Activated CD8-positive, alpha-beta T cell treated with anti-CD3 and anti-CD28 coated beads, Interleukin-2, amount 10 ng/mL, durations not matched to agents 7 days and 5 days (primary cell): ENCODE data around the gene PLA2G4B. TPM values are rescaled to one million over a fixed set of nuclear protein-coding genes. Genes with fewer than 3 reads are reported as not detected.
"Not testable (repeated sequence)": the region's sequence is repeated elsewhere in the genome, so short reads cannot be mapped to it uniquely, and the experiment has no call there.

Source experiments
- ATAC-seq: fragments of 150-1000 bp; cut with Tn5 transposase; one replicate; pipeline ENCODE4 v1.10.0; 2021; ENCODE audit warnings: moderate library complexity
- CTCF ChIA-PET: fragments of 350-600 bp; sonication (Branson Sonifier 250); formaldehyde crosslinking; loops from one replicate; lab custom pipeline; 2021; ENCODE audit warnings: antibody characterized with exemption; lab: Charles Lee
- POLR2A ChIA-PET: fragments of 350-600 bp; sonication (Branson Sonifier 250); formaldehyde crosslinking; loops from one replicate; lab custom pipeline; 2021; ENCODE audit warnings: antibody characterized with exemption; lab: Charles Lee
- DNase-seq: peaks from one replicate; pipeline ENCODE4 v3.0.0-alpha.2; 2020
- H3K27ac Mint-ChIP-seq: one replicate; pipeline ENCODE4 v1.8.0; 2021; ENCODE audit warnings: mild to moderate bottlenecking, mixed read lengths
- H3K27me3 Mint-ChIP-seq: one replicate; pipeline ENCODE4 v1.8.0; 2021; ENCODE audit warnings: low read depth, mixed read lengths
- H3K36me3 Mint-ChIP-seq: one replicate; pipeline ENCODE4 v1.8.0; 2021; ENCODE audit warnings: low read depth, mixed read lengths
- H3K4me1 Mint-ChIP-seq: one replicate; pipeline ENCODE4 v1.8.0; 2021; ENCODE audit warnings: low read depth, mixed read lengths
- H3K4me3 Mint-ChIP-seq: one replicate; pipeline ENCODE4 v1.8.0; 2021; ENCODE audit warnings: mild to moderate bottlenecking, mixed read lengths
- H3K9me3 Mint-ChIP-seq: one replicate; pipeline ENCODE4 v1.8.0; 2022; ENCODE audit warnings: mixed read lengths; ENCODE audit not compliant: insufficient read depth
- total RNA-seq, 2 experiments: library from RNA; stranded (reverse); gene quantifications; one replicate each; pipeline ENCODE4 v1.2.3, GENCODE V29; 2021

PLA2G4B gene
- total RNA-seq, 2 experiments from 2014 or later: 8.9 to 13.1 TPM

DNA sequence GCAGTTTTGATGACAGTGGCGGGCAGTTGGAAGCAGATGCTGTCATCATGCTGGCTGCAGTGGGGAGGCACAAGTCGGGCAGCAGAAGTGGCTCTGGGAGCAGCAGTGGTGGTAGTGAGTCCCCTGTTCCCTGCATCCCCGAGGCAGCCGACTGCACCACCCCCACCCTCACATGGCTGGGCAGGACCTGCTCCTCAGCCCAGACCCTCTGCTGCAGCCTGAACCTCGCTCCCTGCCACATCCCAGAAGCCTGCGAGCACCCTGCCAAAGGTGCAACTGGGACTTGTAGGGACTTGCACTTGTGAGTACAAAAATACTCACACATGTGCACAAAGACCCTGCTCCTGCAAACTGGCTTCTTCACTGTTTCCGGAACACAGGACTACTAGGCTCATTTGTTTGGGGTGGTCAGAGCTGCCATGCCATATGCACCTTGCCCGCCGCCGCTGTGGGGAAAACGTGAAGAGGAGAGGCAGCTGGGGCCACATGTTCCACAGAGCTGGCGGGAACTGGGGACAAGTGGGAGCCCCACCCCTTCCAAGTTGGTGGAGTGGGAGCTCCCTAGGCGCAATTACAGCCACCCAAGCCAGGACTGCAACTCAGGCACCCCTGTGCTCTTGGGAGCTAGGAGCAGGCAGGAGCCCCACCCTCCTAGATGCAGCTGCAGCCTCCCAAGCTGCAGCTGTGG lies 8.5 kb upstream of the PLA2G4B start:
- CTCF ChIA-PET: interaction anchor here (4.3 kb wide), 1 partner anchor 56 kb away, joined by 36 read pairs; the partner anchor contains the start of gene MAPKBP1
- no peak for ATAC-seq
- Mint-ChIP-seq H3K4me1 (peaks cover 65% of the 10 kb centered on the region), H3K9me3 (no peaks in the 10 kb centered on the region), H3K27me3 (no peaks in the 10 kb centered on the region), H3K27ac (peak overlapping the region; percentile 35), H3K4me3 (no peak overlapping the region), H3K36me3 (peaks cover 20% of the 10 kb centered on the region)
- DNase-seq: no peak
- POLR2A ChIA-PET: interaction anchor here (1.7 kb wide), 1 partner anchor 16 kb away, joined by 5 read pairs; no protein-coding TSS in a partner anchor

- H3K27ac Mint-ChIP-seq: peak overlapping the region; percentile 77
- ChIA-PET POLR2A (interaction anchor here (1.1 to 1.7 kb wide), 2 partner anchors 15 to 57 kb away, joined by 3 to 5 read pairs; partner anchors contain the start of gene MAPKBP1), CTCF (interaction anchor here (1.1 to 4.3 kb wide), 8 partner anchors 20 to 106 kb away, joined by 3 to 36 read pairs (median 5); partner anchors contain the start of gene MAPKBP1)
- not testable (repeated sequence) for H3K27me3 Mint-ChIP-seq, H3K9me3 Mint-ChIP-seq
- H3K4me1 Mint-ChIP-seq: peaks cover 72% of the 10 kb centered on the region
- peak; percentile 48 for ATAC-seq
- H3K4me3 Mint-ChIP-seq: peak overlapping the region; percentile 30
- peak; percentile 90 for DNase-seq
- H3K36me3 Mint-ChIP-seq: peaks cover 20% of the 10 kb centered on the region
These were observed 7.4 kb upstream of the PLA2G4B start for GRCh38 chr15:41831291-41831690.

DNA sequence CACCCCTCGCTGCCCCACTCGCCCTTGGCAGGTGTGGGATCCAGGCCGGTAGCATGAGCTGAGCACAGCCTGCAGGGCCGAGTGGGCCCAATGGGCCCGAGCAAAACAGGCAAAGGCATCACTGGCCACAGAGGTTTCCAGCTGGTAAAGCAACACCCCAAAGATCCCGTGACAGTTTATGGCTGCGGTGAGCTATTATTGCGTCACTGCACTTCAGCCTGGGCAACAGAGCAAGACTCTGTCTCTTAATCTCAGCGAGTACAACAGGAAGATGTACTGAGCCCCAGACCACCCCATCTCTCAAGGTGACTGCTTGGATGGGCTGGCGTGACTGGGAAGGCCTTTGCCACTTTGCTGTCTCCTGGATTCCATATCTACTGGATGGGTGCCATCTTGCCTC lies 6.4 kb upstream of the PLA2G4B start:
- H3K27me3 Mint-ChIP-seq: no peaks in the 10 kb centered on the region
- H3K9me3 Mint-ChIP-seq: no peaks in the 10 kb centered on the region
- ChIA-PET CTCF (interaction anchor here (1.1 to 4.3 kb wide), 9 partner anchors 21 to 105 kb away, joined by 3 to 36 read pairs (median 5); partner anchors contain the start of gene MAPKBP1), POLR2A (interaction anchor here (0.7 to 1.7 kb wide), 2 partner anchors 14 to 30 kb away, joined by 3 to 5 read pairs; no protein-coding TSS in a partner anchor)
- no peak for ATAC-seq
- H3K36me3 Mint-ChIP-seq: peaks cover 21% of the 10 kb centered on the region
- no peak for DNase-seq
- H3K4me3 Mint-ChIP-seq: no peak overlapping the region
- peak overlapping the region; percentile 77 for H3K27ac Mint-ChIP-seq
- H3K4me1 Mint-ChIP-seq: peaks cover 68% of the 10 kb centered on the region

- no peak overlapping the region for H3K4me3 Mint-ChIP-seq
- ATAC-seq (no peak), DNase-seq (no peak)
- CTCF ChIA-PET: interaction anchor here (1.3 to 4.3 kb wide), 4 partner anchors 59 to 104 kb away, joined by 3 to 36 read pairs (median 4); partner anchors contain the start of gene MAPKBP1
- H3K4me1 Mint-ChIP-seq: peaks cover 64% of the 10 kb centered on the region
- peaks cover 21% of the 10 kb centered on the region for H3K36me3 Mint-ChIP-seq
- no peaks in the 10 kb centered on the region for H3K27me3 Mint-ChIP-seq
- POLR2A ChIA-PET: no interaction called here
- no peak overlapping the region for H3K27ac Mint-ChIP-seq
- H3K9me3 Mint-ChIP-seq: no peaks in the 10 kb centered on the region
These were observed 5.8 kb upstream of the PLA2G4B start for GRCh38 chr15:41832875-41833274.

- no peak overlapping the region for H3K27ac Mint-ChIP-seq
- peaks cover 58% of the 10 kb centered on the region for H3K4me1 Mint-ChIP-seq
- ATAC-seq (no peak), DNase-seq (no peak)
- no peaks in the 10 kb centered on the region for H3K27me3 Mint-ChIP-seq
- ChIA-PET POLR2A (no interaction called here), CTCF (interaction anchor here (4.3 kb wide), 1 partner anchor 60 kb away, joined by 36 read pairs; the partner anchor contains the start of gene MAPKBP1)
- no peaks in the 10 kb centered on the region for H3K9me3 Mint-ChIP-seq
- H3K4me3 Mint-ChIP-seq: no peak overlapping the region
- peaks cover 21% of the 10 kb centered on the region for H3K36me3 Mint-ChIP-seq
These were observed 4.6 kb upstream of the PLA2G4B start for GRCh38 chr15:41834096-41834495.

DNA sequence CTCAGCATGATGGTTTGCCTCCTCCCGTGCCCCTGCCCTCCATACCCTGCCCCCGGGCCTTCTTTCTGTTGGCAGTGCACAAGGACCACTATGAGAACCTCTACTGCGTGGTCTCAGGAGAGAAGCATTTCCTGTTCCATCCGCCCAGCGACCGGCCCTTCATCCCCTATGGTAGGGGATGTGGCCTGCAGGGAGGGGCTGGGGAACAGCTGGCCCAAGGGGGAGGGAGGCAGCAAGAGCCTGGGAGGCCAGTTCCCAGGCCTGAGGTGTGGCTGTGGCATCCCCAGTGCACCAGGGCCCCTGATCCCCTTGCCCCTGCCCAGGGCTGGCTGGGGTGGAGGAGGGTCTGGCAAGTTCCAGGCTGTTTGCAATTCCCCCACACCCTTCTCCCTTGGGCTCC lies 2.6 kb upstream of the PLA2G4B start:
- Mint-ChIP-seq H3K27ac (no peak overlapping the region), H3K4me3 (no peak overlapping the region), H3K9me3 (no peaks in the 10 kb centered on the region), H3K27me3 (no peaks in the 10 kb centered on the region), H3K4me1 (peaks cover 43% of the 10 kb centered on the region), H3K36me3 (peaks cover 19% of the 10 kb centered on the region)
- DNase-seq (no peak), ATAC-seq (no peak)
- ChIA-PET CTCF (no interaction called here), POLR2A (no interaction called here)

- H3K27me3 Mint-ChIP-seq: no peaks in the 10 kb centered on the region
- H3K4me1 Mint-ChIP-seq: peaks cover 35% of the 10 kb centered on the region
- H3K4me3 Mint-ChIP-seq: no peak overlapping the region
- DNase-seq (no peak), ATAC-seq (no peak)
- H3K9me3 Mint-ChIP-seq: no peaks in the 10 kb centered on the region
- CTCF ChIA-PET: interaction anchor here (0.6 to 1.9 kb wide), 2 partner anchors 26 to 63 kb away, joined by 3 to 5 read pairs; partner anchors contain the start of gene MAPKBP1
- H3K27ac Mint-ChIP-seq: no peak overlapping the region
- POLR2A ChIA-PET: no interaction called here
- peaks cover 16% of the 10 kb centered on the region for H3K36me3 Mint-ChIP-seq
These were observed 1.8 kb upstream of the PLA2G4B start for GRCh38 chr15:41836713-41837454.

- CTCF ChIA-PET: no interaction called here
These were observed 1.3 kb downstream of the PLA2G4B start for GRCh38 chr15:41839781-41840491.

DNA sequence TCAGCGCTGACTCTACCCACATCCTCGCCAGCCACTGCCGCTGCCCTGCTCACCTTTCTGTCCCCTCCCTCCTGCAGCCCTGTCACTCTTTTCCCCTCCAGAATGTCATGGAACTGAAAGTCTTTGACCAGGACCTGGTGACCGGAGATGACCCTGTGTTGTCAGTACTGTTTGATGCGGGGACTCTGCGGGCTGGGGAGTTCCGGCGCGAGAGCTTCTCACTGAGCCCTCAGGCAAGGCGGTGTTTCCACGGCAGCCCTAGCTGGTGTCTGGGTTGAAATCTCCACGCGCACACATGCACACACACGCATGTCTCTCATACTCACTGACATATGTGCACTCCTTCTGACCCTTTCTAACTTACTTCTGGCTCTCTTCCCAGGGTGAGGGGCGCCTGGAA lies 2.0 kb downstream of the PLA2G4B start:
- Mint-ChIP-seq H3K27me3 (no peaks in the 10 kb centered on the region), H3K4me1 (peaks cover 3% of the 10 kb centered on the region), H3K4me3 (no peak overlapping the region), H3K36me3 (peaks cover 3% of the 10 kb centered on the region), H3K27ac (no peak overlapping the region), H3K9me3 (no peaks in the 10 kb centered on the region)
- ChIA-PET POLR2A (no interaction called here), CTCF (no interaction called here)
- ATAC-seq: no peak
- no peak for DNase-seq

More at GRCh38 chr15:41839781-41840491, 1.3 kb downstream of the PLA2G4B start:
- POLR2A ChIA-PET: no interaction called here
- Mint-ChIP-seq H3K4me1 (peaks cover 8% of the 10 kb centered on the region), H3K27me3 (no peaks in the 10 kb centered on the region), H3K36me3 (peaks cover 3% of the 10 kb centered on the region), H3K4me3 (no peak overlapping the region), H3K9me3 (no peaks in the 10 kb centered on the region), H3K27ac (no peak overlapping the region)
- DNase-seq (no peak), ATAC-seq (no peak)

DNA sequence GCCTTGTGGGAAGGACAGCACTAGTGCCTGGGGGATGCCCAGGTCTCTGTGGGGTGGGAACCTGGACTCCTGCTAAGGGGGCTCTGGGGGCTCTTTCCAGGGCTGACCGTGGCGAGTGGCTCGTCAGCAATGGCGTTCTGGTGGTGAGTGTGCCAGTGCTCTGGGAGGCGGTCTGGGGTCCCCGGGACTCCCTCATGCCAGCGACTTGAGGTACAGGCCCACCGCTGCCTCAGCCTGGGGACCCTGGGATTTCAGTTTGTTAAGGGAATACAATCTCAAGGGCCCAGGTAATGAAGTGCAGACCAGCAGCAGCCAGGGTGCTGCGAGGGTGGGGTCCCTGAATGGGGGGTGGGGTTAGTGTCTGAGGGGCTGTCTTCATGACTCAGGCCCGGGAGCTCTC lies 2.5 kb downstream of the PLA2G4B start:
- Mint-ChIP-seq H3K36me3 (peaks cover 4% of the 10 kb centered on the region), H3K27ac (no peak overlapping the region), H3K9me3 (no peaks in the 10 kb centered on the region), H3K4me3 (no peak overlapping the region), H3K4me1 (no peaks in the 10 kb centered on the region), H3K27me3 (no peaks in the 10 kb centered on the region)
- ATAC-seq (no peak), DNase-seq (no peak)
- ChIA-PET POLR2A (interaction anchor here (0.6 kb wide), 1 partner anchor 91 kb away, joined by 3 read pairs; no protein-coding TSS in a partner anchor), CTCF (interaction anchor here (2.0 kb wide), 1 partner anchor 67 kb away, joined by 5 read pairs; the partner anchor contains the start of gene MAPKBP1)

GRCh38 chr15:41842229-41842628 lies 3.6 kb downstream of the PLA2G4B start:
- H3K36me3 Mint-ChIP-seq: peaks cover 6% of the 10 kb centered on the region
- DNase-seq (no peak), ATAC-seq (no peak)
- H3K27me3 Mint-ChIP-seq: no peaks in the 10 kb centered on the region
- no peaks in the 10 kb centered on the region for H3K9me3 Mint-ChIP-seq
- no peaks in the 10 kb centered on the region for H3K4me1 Mint-ChIP-seq
- no peak overlapping the region for H3K27ac Mint-ChIP-seq
- CTCF ChIA-PET: interaction anchor here (2.0 kb wide), 1 partner anchor 68 kb away, joined by 5 read pairs; the partner anchor contains the start of gene MAPKBP1
- no peak overlapping the region for H3K4me3 Mint-ChIP-seq
- POLR2A ChIA-PET: no interaction called here
